ENCODE measurements around the gene LRFN5. TPM values are rescaled to one million over a fixed set of nuclear protein-coding genes. Genes with fewer than 3 reads are reported as not detected.

Gene LRFN5
- total RNA-seq, 4 donors from 2014 or later: 0.26 to 45.1 (median 4.6) TPM

GRCh38 chr14:41606282-41606531, 469 bp upstream of the LRFN5 start:
- peaks cover 0 to 6% of the 10 kb centered on the region in 2 donors for H3K4me1 ChIP-seq

GRCh38 chr14:41607304-41607775, 664 bp downstream of the LRFN5 start:
- Histone ChIP-seq H3K9me3 (no peaks in the 10 kb centered on the region), H3K4me1 (peaks cover 0 to 6% of the 10 kb centered on the region in 2 donors), H3K27me3 (peaks cover 0 to 11% of the 10 kb centered on the region in 2 donors), H3K36me3 (no peaks in the 10 kb centered on the region), H3K27ac (peak overlapping the region; percentile 64 to 67), H3K4me3 (peak overlapping the region; percentile 42 to 48)
- TF ChIP-seq CTCF (IDR thresholded peaks at IDR 0.05) (no peak), POLR2A (IDR thresholded peaks at IDR 0.05) (no peak)
- DNase-seq: no peak
- intact Hi-C loops (cut with DNase I; ENCODE audit: low total_unique reads): no loop called here

More at GRCh38 chr14:41606282-41606531, 469 bp upstream of the LRFN5 start:
- DNase-seq: no peak
- TF ChIP-seq POLR2A (IDR thresholded peaks at IDR 0.05) (no peak), CTCF (IDR thresholded peaks at IDR 0.05) (no peak)
- Histone ChIP-seq H3K9me3 (no peaks in the 10 kb centered on the region), H3K27me3 (peaks cover 0 to 11% of the 10 kb centered on the region in 2 donors), H3K27ac (peak overlapping the region; percentile 64 to 67), H3K36me3 (no peaks in the 10 kb centered on the region), H3K4me3 (peak overlapping the region; percentile 42 to 48)
- intact Hi-C loops (cut with DNase I; ENCODE audit: low total_unique reads): no loop called here

- no peaks in the 10 kb centered on the region for H3K9me3 ChIP-seq
- H3K27ac ChIP-seq: peak overlapping the region in 1 of 2 donors; percentile 67
- peaks cover 0 to 6% of the 10 kb centered on the region in 2 donors for H3K4me1 ChIP-seq
- H3K4me3 ChIP-seq: peak overlapping the region; percentile 24 to 48
- peaks cover 0 to 11% of the 10 kb centered on the region in 2 donors for H3K27me3 ChIP-seq
- DNase-seq: no peak
- intact Hi-C loops (cut with DNase I; ENCODE audit: low total_unique reads): no loop called here
- no peaks in the 10 kb centered on the region for H3K36me3 ChIP-seq
- TF ChIP-seq CTCF (IDR thresholded peaks at IDR 0.05) (no peak), POLR2A (IDR thresholded peaks at IDR 0.05) (no peak)
Observed at GRCh38 chr14:41607966-41608663, 1.4 kb downstream of the LRFN5 start.

- Histone ChIP-seq H3K4me1 (peaks cover 0 to 6% of the 10 kb centered on the region in 2 donors), H3K4me3 (peak overlapping the region; percentile 24 to 48), H3K9me3 (no peaks in the 10 kb centered on the region), H3K27me3 (peaks cover 0 to 11% of the 10 kb centered on the region in 2 donors), H3K36me3 (no peaks in the 10 kb centered on the region), H3K27ac (peak overlapping the region in 1 of 2 donors; percentile 67)
- intact Hi-C loops (cut with DNase I; ENCODE audit: low total_unique reads): no loop called here
- TF ChIP-seq CTCF (IDR thresholded peaks at IDR 0.05): no peak
- no peak for TF ChIP-seq POLR2A (IDR thresholded peaks at IDR 0.05)
- DNase-seq: no peak
Observed at GRCh38 chr14:41608681-41609390, 2.2 kb downstream of the LRFN5 start.

- Histone ChIP-seq H3K27me3 (peaks cover 0 to 11% of the 10 kb centered on the region in 2 donors), H3K4me1 (peaks cover 0 to 6% of the 10 kb centered on the region in 2 donors), H3K36me3 (no peaks in the 10 kb centered on the region), H3K4me3 (peak overlapping the region in 1 of 2 donors; percentile 3), H3K27ac (peak overlapping the region in 1 of 2 donors; percentile 46), H3K9me3 (no peaks in the 10 kb centered on the region)
- peak; percentile 20 to 29 for DNase-seq
- intact Hi-C loops (cut with DNase I; ENCODE audit: low total_unique reads): no loop called here
- no peak for TF ChIP-seq POLR2A (IDR thresholded peaks at IDR 0.05)
- TF ChIP-seq CTCF (IDR thresholded peaks at IDR 0.05): no peak
Observed at GRCh38 chr14:41609704-41610183, 3.1 kb downstream of the LRFN5 start.
